Neural crest cell (in vitro differentiated cells): Measurements from ENCODE around the gene METTL8. TPM values are rescaled to one million over a fixed set of nuclear protein-coding genes. Genes with fewer than 3 reads are reported as not detected.
"Not testable (repeated sequence)": the region's sequence is repeated elsewhere in the genome, so short reads cannot be mapped to it uniquely, and the experiment has no call there.

Source experiments
- DNase-seq: peaks from one replicate; pipeline ENCODE4 v3.0.0; 2021; ENCODE audit warnings: low read depth, mixed read lengths, low spot score
- H3K27ac Mint-ChIP-seq: one replicate; pipeline ENCODE4 v1.8.0; 2021; ENCODE audit warnings: mild to moderate bottlenecking, mixed read lengths; ENCODE audit not compliant: unreplicated experiment
- H3K27me3 Mint-ChIP-seq: 2 replicates; pipeline ENCODE4 v1.8.0; 2021; ENCODE audit warnings: low read depth, mild to moderate bottlenecking, mixed read lengths
- H3K36me3 Mint-ChIP-seq: 2 replicates; pipeline ENCODE4 v1.8.0; 2021; ENCODE audit warnings: low read depth, mild to moderate bottlenecking, mixed read lengths
- H3K4me1 Mint-ChIP-seq: 2 replicates; pipeline ENCODE4 v1.8.0; 2021; ENCODE audit warnings: mixed read lengths
- H3K4me3 Mint-ChIP-seq: one replicate; pipeline ENCODE4 v1.8.0; 2021; ENCODE audit warnings: mild to moderate bottlenecking, mixed read lengths
- H3K9me3 Mint-ChIP-seq: 2 replicates; pipeline ENCODE4 v1.8.0; 2021; ENCODE audit warnings: mixed read lengths
- CTCF ChIP-seq: fragments of 200-600 bp; sonication (generic); conservative IDR thresholded peaks from 2 replicates; pipeline ENCODE4 v1.5.0; 2021; ENCODE audit warnings: antibody characterized with exemption, mild to moderate bottlenecking
- total RNA-seq: library from RNA; stranded (reverse); gene quantifications from 2 replicates; pipeline ENCODE4 v1.2.1, GENCODE V29; 2021

METTL8 gene
- total RNA-seq, 1 donor from 2014 or later = 21.6 TPM

- no peaks in the 10 kb centered on the region for H3K9me3 Mint-ChIP-seq
- no peak overlapping the region for H3K4me3 Mint-ChIP-seq
- H3K36me3 Mint-ChIP-seq = peaks cover 3% of the 10 kb centered on the region
- DNase-seq = no peak
- no peaks in the 10 kb centered on the region for H3K27me3 Mint-ChIP-seq
- TF ChIP-seq CTCF = no peak
- H3K27ac Mint-ChIP-seq = no peak overlapping the region
- no peaks in the 10 kb centered on the region for H3K4me1 Mint-ChIP-seq
Measured at GRCh38 chr2:171389780-171390179, 44.0 kb downstream of the METTL8 start.

- H3K4me1 Mint-ChIP-seq = no peaks in the 10 kb centered on the region
- no peak for DNase-seq
- H3K36me3 Mint-ChIP-seq = peaks cover 3% of the 10 kb centered on the region
- H3K27me3 Mint-ChIP-seq = no peaks in the 10 kb centered on the region
- no peak overlapping the region for H3K4me3 Mint-ChIP-seq
- H3K9me3 Mint-ChIP-seq = no peaks in the 10 kb centered on the region
- no peak for TF ChIP-seq CTCF
- H3K27ac Mint-ChIP-seq = no peak overlapping the region
Measured at GRCh38 chr2:171389325-171389724, 44.5 kb downstream of the METTL8 start.

GRCh38 chr2:171387052-171387451 lies 46.7 kb downstream of the METTL8 start:
- no peaks in the 10 kb centered on the region for H3K9me3 Mint-ChIP-seq
- peaks cover 7% of the 10 kb centered on the region for H3K36me3 Mint-ChIP-seq
- DNase-seq = no peak
- H3K27me3 Mint-ChIP-seq = no peaks in the 10 kb centered on the region
- no peaks in the 10 kb centered on the region for H3K4me1 Mint-ChIP-seq
- H3K27ac Mint-ChIP-seq = no peak overlapping the region
- no peak for TF ChIP-seq CTCF
- no peak overlapping the region for H3K4me3 Mint-ChIP-seq

GRCh38 chr2:171386627-171387026 lies 47.2 kb downstream of the METTL8 start:
- H3K27me3 Mint-ChIP-seq = no peaks in the 10 kb centered on the region
- H3K4me1 Mint-ChIP-seq = no peaks in the 10 kb centered on the region
- peaks cover 7% of the 10 kb centered on the region for H3K36me3 Mint-ChIP-seq
- H3K27ac Mint-ChIP-seq = no peak overlapping the region
- no peak overlapping the region for H3K4me3 Mint-ChIP-seq
- no peak for TF ChIP-seq CTCF
- no peaks in the 10 kb centered on the region for H3K9me3 Mint-ChIP-seq
- DNase-seq = no peak

GRCh38 chr2:171383134-171383533 lies 50.7 kb downstream of the METTL8 start:
- Mint-ChIP-seq H3K36me3 (peaks cover 21% of the 10 kb centered on the region), H3K9me3 (peaks cover 9% of the 10 kb centered on the region), H3K4me3 (no peak overlapping the region), H3K27ac (no peak overlapping the region), H3K27me3 (no peaks in the 10 kb centered on the region), H3K4me1 (no peaks in the 10 kb centered on the region)
- no peak for TF ChIP-seq CTCF
- DNase-seq = no peak

- H3K4me3 Mint-ChIP-seq, H3K4me1 Mint-ChIP-seq, DNase-seq, H3K27ac Mint-ChIP-seq, H3K27me3 Mint-ChIP-seq: not testable (repeated sequence)
- H3K9me3 Mint-ChIP-seq = peaks cover 14% of the 10 kb centered on the region
- peaks cover 29% of the 10 kb centered on the region for H3K36me3 Mint-ChIP-seq
Measured at GRCh38 chr2:171382175-171382574, 51.6 kb downstream of the METTL8 start.

- peaks cover 52% of the 10 kb centered on the region for H3K36me3 Mint-ChIP-seq
- not testable (repeated sequence) for H3K4me1 Mint-ChIP-seq, H3K27me3 Mint-ChIP-seq
Measured at GRCh38 chr2:171377852-171378251, 55.9 kb downstream of the METTL8 start.

More at GRCh38 chr2:171377852-171378251, 55.9 kb downstream of the METTL8 start:
- not testable (repeated sequence) for H3K27ac Mint-ChIP-seq, DNase-seq, H3K4me3 Mint-ChIP-seq
- H3K9me3 Mint-ChIP-seq = peaks cover 25% of the 10 kb centered on the region
